Measurements from ENCODE around the gene DNAJC6. TPM values are rescaled to one million over a fixed set of nuclear protein-coding genes. Genes with fewer than 3 reads are reported as not detected.

DNAJC6 gene
- total RNA-seq, 1 experiment from 2014 or later: 4.0 TPM

DNA sequence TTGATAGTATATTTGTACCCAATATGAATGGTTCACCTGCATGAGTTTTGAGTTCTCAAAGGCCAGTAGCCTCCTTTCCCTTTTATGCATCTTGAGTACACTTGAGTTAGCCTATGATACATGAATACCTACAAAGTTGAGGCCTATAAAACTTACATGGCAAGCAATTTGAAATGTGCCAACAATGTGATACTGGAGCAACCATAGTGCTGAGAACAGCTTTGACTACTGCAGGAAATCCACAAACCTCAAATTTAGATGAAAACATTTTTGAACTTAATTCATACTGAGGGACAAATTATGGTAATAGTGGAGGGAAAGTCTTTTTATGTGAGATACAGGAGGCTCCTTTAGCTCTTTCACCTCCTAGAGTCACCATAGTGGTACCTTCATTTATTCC, 148.5 kb downstream of the DNAJC6 start:
- Histone ChIP-seq H3K36me3 (ENCODE audit: control insufficient read depth, insufficient read depth, low read length) (no peaks in the 10 kb centered on the region), H3K27me3 (ENCODE audit: control insufficient read depth, insufficient read depth, low read length) (no peaks in the 10 kb centered on the region), H3K9me3 (ENCODE audit: control insufficient read depth, insufficient read depth, low read depth, low read length) (no peaks in the 10 kb centered on the region), H3K4me3 (ENCODE audit: low read depth in 2 of 2, low read length in 2 of 2) (no peak overlapping the region), H3K4me1 (ENCODE audit: control insufficient read depth, insufficient read depth, low read length) (no peaks in the 10 kb centered on the region), H3K27ac (ENCODE audit: low read length) (no peak overlapping the region)
- DNase-seq (ENCODE audit: low read depth, low spot score) (no peak), ATAC-seq (no peak)
- in situ Hi-C loops (cut with HindIII; ENCODE audit: low pct_unique_long_range_greater_than_20kb, low sequenced_read_pairs) (no loop called here), intact Hi-C loops (cut with micrococcal nuclease; ENCODE audit: unreplicated experiment) (no loop called here)
- POLR2A ChIA-PET: no interaction called here
- TF ChIP-seq, protein P1, sequence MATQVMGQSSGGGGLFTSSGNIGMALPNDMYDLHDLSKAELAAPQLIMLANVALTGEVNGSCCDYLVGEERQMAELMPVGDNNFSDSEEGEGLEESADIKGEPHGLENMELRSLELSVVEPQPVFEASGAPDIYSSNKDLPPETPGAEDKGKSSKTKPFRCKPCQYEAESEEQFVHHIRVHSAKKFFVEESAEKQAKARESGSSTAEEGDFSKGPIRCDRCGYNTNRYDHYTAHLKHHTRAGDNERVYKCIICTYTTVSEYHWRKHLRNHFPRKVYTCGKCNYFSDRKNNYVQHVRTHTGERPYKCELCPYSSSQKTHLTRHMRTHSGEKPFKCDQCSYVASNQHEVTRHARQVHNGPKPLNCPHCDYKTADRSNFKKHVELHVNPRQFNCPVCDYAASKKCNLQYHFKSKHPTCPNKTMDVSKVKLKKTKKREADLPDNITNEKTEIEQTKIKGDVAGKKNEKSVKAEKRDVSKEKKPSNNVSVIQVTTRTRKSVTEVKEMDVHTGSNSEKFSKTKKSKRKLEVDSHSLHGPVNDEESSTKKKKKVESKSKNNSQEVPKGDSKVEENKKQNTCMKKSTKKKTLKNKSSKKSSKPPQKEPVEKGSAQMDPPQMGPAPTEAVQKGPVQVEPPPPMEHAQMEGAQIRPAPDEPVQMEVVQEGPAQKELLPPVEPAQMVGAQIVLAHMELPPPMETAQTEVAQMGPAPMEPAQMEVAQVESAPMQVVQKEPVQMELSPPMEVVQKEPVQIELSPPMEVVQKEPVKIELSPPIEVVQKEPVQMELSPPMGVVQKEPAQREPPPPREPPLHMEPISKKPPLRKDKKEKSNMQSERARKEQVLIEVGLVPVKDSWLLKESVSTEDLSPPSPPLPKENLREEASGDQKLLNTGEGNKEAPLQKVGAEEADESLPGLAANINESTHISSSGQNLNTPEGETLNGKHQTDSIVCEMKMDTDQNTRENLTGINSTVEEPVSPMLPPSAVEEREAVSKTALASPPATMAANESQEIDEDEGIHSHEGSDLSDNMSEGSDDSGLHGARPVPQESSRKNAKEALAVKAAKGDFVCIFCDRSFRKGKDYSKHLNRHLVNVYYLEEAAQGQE (IDR thresholded peaks at IDR 0.05; ENCODE audit: insufficient read depth in 1 of 2, low read depth in 2 of 2, low read length in 1 of 2): no peak
- TF ChIP-seq POLR2AphosphoS5 (IDR thresholded peaks at IDR 0.05; ENCODE audit: low read depth, low read length) (no peak), SIN3A (IDR thresholded peaks at IDR 0.05; ENCODE audit: borderline replicate concordance, insufficient read depth, low read depth, low read length) (no peak), TCF7L2 (IDR thresholded peaks at IDR 0.05; ENCODE audit: low read depth, low read length) (no peak)
- TF ChIP-seq, protein P2, sequence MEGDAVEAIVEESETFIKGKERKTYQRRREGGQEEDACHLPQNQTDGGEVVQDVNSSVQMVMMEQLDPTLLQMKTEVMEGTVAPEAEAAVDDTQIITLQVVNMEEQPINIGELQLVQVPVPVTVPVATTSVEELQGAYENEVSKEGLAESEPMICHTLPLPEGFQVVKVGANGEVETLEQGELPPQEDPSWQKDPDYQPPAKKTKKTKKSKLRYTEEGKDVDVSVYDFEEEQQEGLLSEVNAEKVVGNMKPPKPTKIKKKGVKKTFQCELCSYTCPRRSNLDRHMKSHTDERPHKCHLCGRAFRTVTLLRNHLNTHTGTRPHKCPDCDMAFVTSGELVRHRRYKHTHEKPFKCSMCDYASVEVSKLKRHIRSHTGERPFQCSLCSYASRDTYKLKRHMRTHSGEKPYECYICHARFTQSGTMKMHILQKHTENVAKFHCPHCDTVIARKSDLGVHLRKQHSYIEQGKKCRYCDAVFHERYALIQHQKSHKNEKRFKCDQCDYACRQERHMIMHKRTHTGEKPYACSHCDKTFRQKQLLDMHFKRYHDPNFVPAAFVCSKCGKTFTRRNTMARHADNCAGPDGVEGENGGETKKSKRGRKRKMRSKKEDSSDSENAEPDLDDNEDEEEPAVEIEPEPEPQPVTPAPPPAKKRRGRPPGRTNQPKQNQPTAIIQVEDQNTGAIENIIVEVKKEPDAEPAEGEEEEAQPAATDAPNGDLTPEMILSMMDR (IDR thresholded peaks at IDR 0.05): no peak
- BruUV-seq (replicated peaks): no TSS peak
- CTCF ChIA-PET: interaction anchor here (0.5 kb wide), 1 partner anchor 9 kb away, joined by 4 read pairs; no protein-coding TSS in a partner anchor

DNA sequence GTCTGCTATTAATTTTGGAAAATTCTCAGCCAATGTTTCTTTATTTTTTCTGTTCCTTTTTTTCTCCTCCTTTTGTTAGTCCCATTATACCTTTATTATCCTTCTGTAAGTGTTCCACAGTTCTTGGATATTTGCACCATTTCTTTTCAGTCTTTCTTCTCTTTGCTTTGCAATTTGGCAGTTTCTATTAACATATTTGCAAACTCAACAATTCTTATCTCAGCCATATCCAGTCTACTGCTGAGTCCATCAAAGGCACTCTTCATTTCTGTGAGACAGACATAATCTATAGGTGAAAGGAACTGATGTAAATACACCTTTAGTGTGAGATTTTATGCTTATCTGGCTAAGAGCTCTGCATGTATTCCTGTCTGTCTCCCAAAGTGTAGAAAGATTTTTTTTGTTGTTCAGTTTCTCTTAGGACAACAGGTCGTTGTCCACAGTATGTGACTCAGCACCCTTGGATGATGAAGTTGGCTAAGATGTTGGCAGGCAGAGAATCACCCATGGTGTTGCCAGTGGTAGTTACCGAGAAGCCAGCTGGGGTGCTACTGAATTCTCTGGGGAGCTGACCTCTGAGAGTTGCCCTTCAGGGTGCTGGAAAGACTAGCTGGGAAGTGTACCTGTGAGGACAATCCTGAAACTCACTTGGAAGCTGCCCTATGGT, 149.5 kb downstream of the DNAJC6 start:
- CTCF ChIA-PET: interaction anchor here (0.6 to 1.1 kb wide), 2 partner anchors 10 to 39 kb away, joined by 4 to 8 read pairs; no protein-coding TSS in a partner anchor
- ATAC-seq (no peak), DNase-seq (ENCODE audit: low read depth, low spot score) (no peak)
- BruUV-seq (replicated peaks): no TSS peak
- Histone ChIP-seq H3K36me3 (ENCODE audit: control insufficient read depth, insufficient read depth, low read length) (no peaks in the 10 kb centered on the region), H3K4me3 (ENCODE audit: low read depth in 2 of 2, low read length in 2 of 2) (no peak overlapping the region), H3K4me1 (ENCODE audit: control insufficient read depth, insufficient read depth, low read length) (no peaks in the 10 kb centered on the region), H3K9me3 (ENCODE audit: control insufficient read depth, insufficient read depth, low read depth, low read length) (no peaks in the 10 kb centered on the region), H3K27me3 (ENCODE audit: control insufficient read depth, insufficient read depth, low read length) (no peaks in the 10 kb centered on the region), H3K27ac (ENCODE audit: low read length) (no peak overlapping the region)
- in situ Hi-C loops (cut with HindIII; ENCODE audit: low pct_unique_long_range_greater_than_20kb, low sequenced_read_pairs): no loop called here
- TF ChIP-seq SIN3A (IDR thresholded peaks at IDR 0.05; ENCODE audit: borderline replicate concordance, insufficient read depth, low read depth, low read length) (no peak), TCF7L2 (IDR thresholded peaks at IDR 0.05; ENCODE audit: low read depth, low read length) (no peak), POLR2AphosphoS5 (IDR thresholded peaks at IDR 0.05; ENCODE audit: low read depth, low read length) (no peak)
- TF ChIP-seq, protein P1 (IDR thresholded peaks at IDR 0.05; ENCODE audit: insufficient read depth in 1 of 2, low read depth in 2 of 2, low read length in 1 of 2): no peak
- TF ChIP-seq, protein P2 (IDR thresholded peaks at IDR 0.05): no peak
- intact Hi-C loops (cut with micrococcal nuclease; ENCODE audit: unreplicated experiment): no loop called here
- POLR2A ChIA-PET: no interaction called here
